Astrocyte of the spinal cord (primary cell): ENCODE data around the gene HHATL.

Source experiments
- DNase-seq: peaks from one replicate; pipeline ENCODE4 v3.0.0; 2011; ENCODE audit warnings: low read depth, low spot score
- H3K4me3 ChIP-seq: 2 replicates; pipeline ENCODE4 v1.5.1; 2011; ENCODE audit warnings: low read depth, mild to moderate bottlenecking, low read length, moderate library complexity
- in situ Hi-C: cut with HindIII; loops from 2 replicates; pipeline ENCODE4 v1.10.0; 2017; ENCODE audit warnings: low sequenced_read_pairs
- TF ChIP-seq, protein P1 (sequence below): IDR thresholded peaks from 2 replicates; pipeline ENCODE4 v1.5.1; 2012; ENCODE audit warnings: low read depth, mild to moderate bottlenecking, low read length, inconsistent platforms

The HHATL gene

DNA sequence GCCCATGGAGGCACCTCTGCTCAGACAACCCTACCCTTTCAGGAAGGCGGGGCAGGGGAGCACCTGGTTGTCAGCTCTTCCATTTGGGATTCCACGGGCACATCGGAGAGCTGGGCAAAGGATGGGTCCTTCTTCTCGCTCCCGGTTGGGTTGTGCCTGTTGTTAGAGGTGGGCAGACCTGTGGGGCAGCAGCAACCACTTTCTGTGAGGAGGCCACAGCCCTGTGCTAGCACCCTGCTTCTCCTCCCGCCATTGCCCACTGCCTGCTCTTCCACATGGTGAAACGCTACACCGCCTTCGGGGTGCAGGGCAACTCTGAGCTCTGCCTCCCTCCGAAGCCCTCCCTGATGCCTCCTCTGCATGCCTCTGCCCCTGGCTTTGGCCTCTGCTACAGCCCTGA, 7.0 kb upstream of the HHATL start:
- in situ Hi-C loops: no loop called here
- no peak for DNase-seq
- H3K4me3 ChIP-seq: no peak overlapping the region
- TF ChIP-seq, protein P1, sequence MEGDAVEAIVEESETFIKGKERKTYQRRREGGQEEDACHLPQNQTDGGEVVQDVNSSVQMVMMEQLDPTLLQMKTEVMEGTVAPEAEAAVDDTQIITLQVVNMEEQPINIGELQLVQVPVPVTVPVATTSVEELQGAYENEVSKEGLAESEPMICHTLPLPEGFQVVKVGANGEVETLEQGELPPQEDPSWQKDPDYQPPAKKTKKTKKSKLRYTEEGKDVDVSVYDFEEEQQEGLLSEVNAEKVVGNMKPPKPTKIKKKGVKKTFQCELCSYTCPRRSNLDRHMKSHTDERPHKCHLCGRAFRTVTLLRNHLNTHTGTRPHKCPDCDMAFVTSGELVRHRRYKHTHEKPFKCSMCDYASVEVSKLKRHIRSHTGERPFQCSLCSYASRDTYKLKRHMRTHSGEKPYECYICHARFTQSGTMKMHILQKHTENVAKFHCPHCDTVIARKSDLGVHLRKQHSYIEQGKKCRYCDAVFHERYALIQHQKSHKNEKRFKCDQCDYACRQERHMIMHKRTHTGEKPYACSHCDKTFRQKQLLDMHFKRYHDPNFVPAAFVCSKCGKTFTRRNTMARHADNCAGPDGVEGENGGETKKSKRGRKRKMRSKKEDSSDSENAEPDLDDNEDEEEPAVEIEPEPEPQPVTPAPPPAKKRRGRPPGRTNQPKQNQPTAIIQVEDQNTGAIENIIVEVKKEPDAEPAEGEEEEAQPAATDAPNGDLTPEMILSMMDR: no peak

DNA sequence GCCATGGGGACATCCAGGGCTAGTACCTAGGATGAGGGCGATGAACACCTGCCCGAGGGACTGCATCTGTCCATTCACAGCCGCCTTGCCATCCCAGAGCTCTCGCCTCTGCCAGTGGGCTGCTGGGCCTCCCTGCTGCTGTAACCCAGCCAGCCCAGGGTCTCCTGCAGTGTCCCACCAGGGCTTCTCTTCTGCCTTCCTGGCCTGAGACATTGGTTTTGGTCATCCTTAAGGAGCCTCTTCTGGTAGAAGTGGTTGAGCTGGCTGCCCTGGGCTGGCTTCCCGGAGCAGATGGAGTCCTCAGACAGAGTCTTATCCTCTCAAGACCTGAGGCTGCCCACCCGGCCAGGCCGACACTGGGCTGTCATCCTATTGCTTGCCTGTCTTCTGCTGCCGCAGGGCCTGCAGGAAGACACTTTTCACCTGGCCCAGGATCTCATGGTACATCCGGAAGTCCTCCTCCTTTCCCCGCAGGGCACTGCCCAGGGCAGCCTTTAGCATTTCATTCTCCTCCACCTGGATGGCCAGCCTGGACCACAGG, 6.1 kb upstream of the HHATL start:
- in situ Hi-C loops: no loop called here
- TF ChIP-seq, protein P1: no peak
- no peak for DNase-seq
- H3K4me3 ChIP-seq: no peak overlapping the region

DNA sequence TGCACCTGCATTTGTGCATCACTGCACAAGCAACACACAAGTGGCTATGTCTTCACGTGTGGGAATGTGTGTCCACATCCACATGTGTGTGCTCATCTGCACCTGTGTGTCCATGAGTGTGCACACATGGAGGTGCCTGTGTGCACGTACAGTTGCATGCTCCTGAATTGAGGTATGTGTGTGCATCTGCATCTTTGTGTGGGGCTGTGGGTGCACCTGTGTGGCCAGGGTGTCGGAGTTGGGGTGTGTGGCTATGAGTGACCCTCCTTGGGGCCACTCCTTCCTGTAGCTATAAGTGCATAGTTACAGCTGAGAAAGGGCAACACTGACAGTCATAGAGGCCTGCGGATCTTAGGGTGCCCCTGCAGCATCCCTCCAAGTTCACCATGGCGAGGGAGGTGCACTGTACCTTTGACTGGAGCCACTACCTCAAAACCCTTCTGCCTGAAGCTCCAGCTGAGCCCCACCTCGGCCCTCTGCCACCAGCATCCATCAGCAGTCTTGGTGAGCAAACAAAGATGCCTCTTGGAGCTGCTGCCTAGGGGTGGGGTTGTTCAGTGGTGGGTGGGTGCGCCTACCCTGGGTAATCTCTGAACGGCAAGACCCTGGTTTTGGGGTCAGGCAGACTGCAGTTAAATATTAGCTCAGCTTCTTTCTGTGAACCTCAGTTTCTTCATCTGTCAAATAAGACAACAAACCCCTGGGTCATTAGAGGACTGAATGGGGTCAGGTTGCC, 5.2 kb upstream of the HHATL start:
- TF ChIP-seq, protein P1: no peak
- in situ Hi-C loops: no loop called here
- no peak for DNase-seq
- H3K4me3 ChIP-seq: no peak overlapping the region

DNA sequence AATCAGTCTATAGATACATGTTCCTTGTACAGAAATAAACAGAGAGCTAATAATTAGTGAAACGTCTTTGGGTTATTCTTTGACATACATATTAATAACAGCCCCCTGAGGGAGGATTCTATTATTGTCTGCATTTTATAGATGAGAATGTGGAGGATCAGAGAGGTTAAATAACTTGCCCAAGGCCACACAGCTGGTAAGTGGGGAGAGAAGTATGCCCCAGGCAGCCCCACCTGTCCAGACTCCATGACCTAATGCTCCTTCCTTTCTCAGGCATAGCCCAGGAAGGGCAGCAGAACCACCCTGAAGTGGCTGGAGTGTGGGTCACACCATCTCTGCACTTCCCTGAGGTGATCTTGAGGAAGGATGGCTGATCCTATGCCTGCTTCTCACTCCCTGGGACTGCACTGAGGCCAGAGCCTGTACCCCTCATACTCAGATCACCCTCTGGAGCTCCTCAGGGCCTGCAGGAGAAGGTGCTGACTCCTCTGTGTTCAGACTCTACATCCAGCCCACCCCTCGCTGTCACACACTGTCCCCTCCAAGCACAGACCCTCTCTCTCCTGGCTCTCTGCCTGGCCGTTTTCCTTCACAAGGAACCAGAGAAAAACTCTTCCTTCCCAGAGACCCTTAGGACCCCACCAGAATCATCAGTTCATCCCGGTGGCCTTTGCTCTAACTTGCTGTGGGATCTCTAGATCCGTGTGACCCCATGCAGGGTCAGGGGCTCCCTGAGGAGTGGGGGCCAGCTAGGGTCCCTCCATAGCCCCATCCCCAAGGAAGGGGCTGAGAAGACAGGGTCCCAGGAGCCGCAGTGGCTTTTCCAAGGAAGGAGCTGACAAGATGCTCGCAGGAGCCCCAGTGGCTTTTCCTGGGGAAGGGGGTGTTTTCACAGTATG, 4.4 kb upstream of the HHATL start:
- in situ Hi-C loops: no loop called here
- TF ChIP-seq, protein P1: no peak
- no peak for DNase-seq
- no peak overlapping the region for H3K4me3 ChIP-seq

DNA sequence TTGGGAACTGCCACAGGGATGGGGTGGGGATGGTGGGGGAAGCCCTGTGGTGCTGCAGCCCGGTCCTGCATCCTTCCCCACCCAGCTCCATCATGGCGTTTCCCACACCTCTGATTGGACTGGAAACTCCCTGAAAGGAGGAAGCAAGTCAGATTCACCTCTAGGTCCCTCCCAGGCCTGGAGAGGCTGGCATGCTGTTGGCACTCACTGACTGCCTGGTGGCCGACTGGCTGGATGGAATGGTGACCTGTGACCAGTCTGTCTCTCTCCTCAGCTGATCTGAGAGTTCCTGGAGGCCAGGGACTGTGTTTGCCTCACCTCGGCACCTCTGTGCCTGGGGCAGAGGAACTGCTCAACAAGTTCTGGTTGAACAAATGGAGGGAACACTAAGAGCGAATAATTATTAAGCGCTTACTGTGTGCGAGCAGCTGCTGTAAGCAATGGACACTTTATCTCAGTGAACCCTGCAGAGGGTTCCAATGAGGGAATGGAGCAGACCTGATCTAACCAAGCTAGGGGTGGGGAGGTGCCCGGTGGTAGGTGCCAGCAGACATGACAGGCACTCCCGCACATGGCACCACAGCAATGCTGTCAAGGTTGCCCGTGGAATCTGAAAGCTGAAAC, 3.5 kb upstream of the HHATL start:
- no peak overlapping the region for H3K4me3 ChIP-seq
- TF ChIP-seq, protein P1: no peak
- in situ Hi-C loops: no loop called here
- no peak for DNase-seq

DNA sequence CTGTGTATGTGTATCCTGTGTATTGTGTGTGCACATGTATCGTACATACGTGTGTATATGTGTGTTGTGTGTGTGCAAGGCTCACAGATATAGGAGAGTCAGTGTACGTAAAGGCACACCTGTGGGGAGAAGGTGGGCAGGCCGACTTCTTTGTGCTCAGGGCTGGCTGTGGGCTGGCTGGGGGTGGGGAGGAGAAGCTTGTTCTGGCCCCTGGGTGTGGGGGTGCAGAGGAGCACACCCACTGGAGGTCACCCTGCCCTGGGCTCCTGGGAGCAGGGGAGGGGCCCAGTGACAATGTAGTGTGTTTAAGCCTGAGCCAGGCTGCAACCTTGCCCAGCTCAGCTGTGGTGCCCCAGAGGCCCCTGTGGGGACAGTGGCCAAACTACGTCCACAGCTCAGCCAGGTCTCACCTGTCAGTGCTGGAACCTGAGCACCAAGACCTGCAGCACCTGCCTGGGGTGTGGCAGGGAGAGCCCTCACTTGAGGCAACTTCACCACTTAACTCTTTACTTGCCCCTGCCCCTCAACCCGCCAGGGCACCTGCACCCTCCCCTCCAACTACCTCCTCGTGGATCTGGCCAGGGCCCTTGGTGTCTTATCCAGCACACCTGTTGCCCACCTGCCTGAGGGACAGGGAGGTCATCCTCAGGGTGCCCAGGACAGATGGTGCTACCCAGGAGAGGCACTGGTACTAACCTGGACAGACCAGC, 2.6 kb upstream of the HHATL start:
- in situ Hi-C loops: no loop called here
- TF ChIP-seq, protein P1: no peak

More for the DNA sequence above, 2.6 kb upstream of the HHATL start:
- no peak overlapping the region for H3K4me3 ChIP-seq
- DNase-seq: no peak
